AG04450 (cell line): ENCODE measurements around the gene GALNT3. TPM values are rescaled to one million over a fixed set of nuclear protein-coding genes. Genes with fewer than 3 reads are reported as not detected.

Experiments used
- CTCF ChIA-PET: fragments of 300-600, 350-600 bp; formaldehyde crosslinking; extraction: SDS; loops from one replicate; lab custom pipeline; 2022; ENCODE audit warnings: antibody characterized with exemption, inconsistent platforms; lab: Charles Lee
- POLR2A ChIA-PET: fragments of 350-600 bp; formaldehyde crosslinking; extraction: SDS; loops from one replicate; lab custom pipeline; 2021; ENCODE audit warnings: antibody characterized with exemption, inconsistent platforms; lab: Yijun Ruan, JAX
- DNase-seq: peaks from one replicate; pipeline ENCODE4 v3.0.0-alpha.2; 2011; ENCODE audit warnings: low read depth, low spot score
- H3K27ac ChIP-seq: one replicate; pipeline ENCODE4 v1.5.1; 2012; ENCODE audit warnings: low read depth, low read length, control low read depth
- H3K27me3 ChIP-seq: one replicate; pipeline ENCODE4 v1.6.0; 2012; ENCODE audit warnings: low read length; ENCODE audit not compliant: control insufficient read depth, insufficient read depth
- H3K4me3 ChIP-seq: 2 replicates; pipeline ENCODE4 v1.5.1; 2011; ENCODE audit warnings: mild to moderate bottlenecking, low read depth, low read length, control low read depth
- H3K9me3 ChIP-seq: 2 replicates; pipeline ENCODE4 v1.5.1; 2012; ENCODE audit warnings: low read length; ENCODE audit not compliant: control insufficient read depth, insufficient read depth
- CTCF ChIP-seq: IDR thresholded peaks from 2 replicates; pipeline ENCODE4 v1.5.1; 2011; ENCODE audit warnings: low read depth, low read length, control low read depth, inconsistent platforms
- polyA plus RNA-seq: library from polyadenylated mRNA; depleted of rRNA; stranded (reverse); fragments of >200 nt; gene quantifications from 2 replicates; pipeline ENCODE4 v1.2.3, GENCODE V29; 2011; rRNA removed

The GALNT3 gene
- polyA plus RNA-seq, 1 experiment, result 2.3 TPM

GRCh38 chr2:165700531-165700930 is 93.5 kb downstream of the GALNT3 start:
- DNase-seq, result no peak
- Histone ChIP-seq H3K27ac (no peak overlapping the region), H3K4me3 (no peak overlapping the region), H3K27me3 (no peaks in the 10 kb centered on the region), H3K9me3 (no peaks in the 10 kb centered on the region)
- CTCF ChIA-PET, result interaction anchor here (1.4 to 1.5 kb wide), 2 partner anchors 174 to 299 kb away, joined by 5 to 8 read pairs; no protein-coding TSS in a partner anchor
- no peak for TF ChIP-seq CTCF
- POLR2A ChIA-PET, result no interaction called here

GRCh38 chr2:165699946-165700345 is 94.1 kb downstream of the GALNT3 start:
- TF ChIP-seq CTCF, result no peak
- POLR2A ChIA-PET, result no interaction called here
- Histone ChIP-seq H3K4me3 (no peak overlapping the region), H3K27me3 (no peaks in the 10 kb centered on the region), H3K27ac (no peak overlapping the region), H3K9me3 (no peaks in the 10 kb centered on the region)
- CTCF ChIA-PET, result interaction anchor here (1.1 to 1.8 kb wide), 2 partner anchors 31 to 299 kb away, joined by 3 to 7 read pairs; no protein-coding TSS in a partner anchor
- DNase-seq, result no peak

GRCh38 chr2:165698444-165698884 is 95.6 kb downstream of the GALNT3 start:
- ChIA-PET CTCF (interaction anchor here (0.8 to 1.8 kb wide), 5 partner anchors 10 to 298 kb away, joined by 3 to 8 read pairs (median 7); no protein-coding TSS in a partner anchor), POLR2A (no interaction called here)
- peak; percentile 66 for TF ChIP-seq CTCF
- Histone ChIP-seq H3K4me3 (no peak overlapping the region), H3K27ac (no peak overlapping the region), H3K27me3 (no peaks in the 10 kb centered on the region), H3K9me3 (no peaks in the 10 kb centered on the region)
- DNase-seq, result peak; percentile 10

- Histone ChIP-seq H3K4me3 (no peak overlapping the region), H3K9me3 (no peaks in the 10 kb centered on the region), H3K27me3 (no peaks in the 10 kb centered on the region), H3K27ac (no peak overlapping the region)
- ChIA-PET CTCF (interaction anchor here (0.8 to 1.8 kb wide), 5 partner anchors 9 to 297 kb away, joined by 3 to 8 read pairs (median 7); no protein-coding TSS in a partner anchor), POLR2A (no interaction called here)
- TF ChIP-seq CTCF, result no peak
- no peak for DNase-seq
Measured at GRCh38 chr2:165697748-165698443, 96.2 kb downstream of the GALNT3 start.

Other genes with a start within 250 kb of the GALNT3 start
- 11.1 and 12.1 TPM in 2 replicates for gene TTC21B, start 159.5 kb upstream of the GALNT3 start, polyA plus RNA-seq